ENCODE measurements around the gene CDS2.
"Not testable (repeated sequence)": the region's sequence is repeated elsewhere in the genome, so short reads cannot be mapped to it uniquely, and the experiment has no call there.

Gene CDS2

DNA sequence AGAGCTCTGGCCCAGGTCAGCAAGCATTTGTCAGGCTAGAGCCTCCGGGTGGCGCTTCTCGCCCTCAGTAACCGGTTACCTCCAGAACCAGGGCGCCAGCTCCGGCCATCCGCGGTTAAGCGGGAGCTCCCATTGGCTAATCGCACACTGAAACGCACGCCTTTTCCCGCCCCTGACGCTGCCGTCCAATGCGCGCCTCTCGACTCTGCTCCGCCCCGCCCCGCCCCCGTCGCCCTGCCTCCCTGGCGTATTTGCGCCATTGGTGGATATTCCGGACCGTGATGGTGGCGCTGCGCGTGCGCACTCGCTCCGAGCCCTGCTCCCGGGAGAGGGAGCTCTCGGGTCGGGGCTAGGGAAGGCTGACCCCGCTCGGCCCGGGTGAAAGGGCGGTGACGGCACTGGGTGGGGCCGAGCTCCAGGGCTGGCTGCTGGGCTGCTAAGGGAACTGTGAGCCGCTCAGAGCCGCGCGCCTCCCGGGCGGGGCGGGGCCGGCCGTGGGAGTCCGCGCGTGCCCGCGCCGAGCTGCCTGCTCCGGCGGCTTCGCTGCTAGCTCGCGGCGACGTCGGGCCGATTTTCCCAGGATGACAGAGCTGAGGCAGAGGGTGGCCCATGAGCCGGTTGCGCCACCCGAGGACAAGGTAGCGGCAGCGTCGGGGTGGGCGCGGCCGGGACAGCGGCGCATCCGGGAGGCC lies at the start of gene CDS2:
TSS of gene CDS2 (plus strand) at position 497 of the 692 bp plus-strand sequence. CDS start at position 582, 85 bp downstream.
- peak; percentile 95 to 100 (median 99) for DNase-seq

- no peak for DNase-seq
Measured at GRCh38 chr20:5077761-5078387, 48.9 kb upstream of the CDS2 start.

DNA sequence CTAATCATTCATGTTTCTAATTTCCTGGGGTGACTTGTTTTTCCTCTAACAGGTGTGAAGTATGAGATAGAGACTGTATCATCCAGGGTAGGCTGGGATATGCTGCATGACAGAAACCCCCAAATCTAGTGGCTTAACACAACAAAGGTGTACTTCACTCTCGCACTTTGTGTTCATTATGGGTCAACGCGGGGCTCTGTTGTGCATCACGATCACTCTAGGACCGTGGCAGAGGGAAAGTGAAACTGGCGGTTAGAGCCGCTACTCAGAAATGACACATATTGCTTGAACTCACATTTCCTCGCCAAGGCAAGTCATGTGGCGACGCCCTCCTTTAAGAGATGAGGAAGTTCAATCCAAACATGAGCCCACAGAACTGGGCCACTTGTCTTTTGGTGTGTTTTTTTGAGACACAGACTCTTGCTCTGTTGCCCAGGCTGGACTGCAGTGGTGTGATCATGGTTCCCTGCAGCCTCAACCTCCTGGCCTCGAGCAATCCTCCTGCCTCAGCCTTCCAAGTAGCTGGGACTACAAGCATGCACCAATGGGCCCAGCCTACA lies 48.3 kb upstream of the CDS2 start:
- peak in 21 of 56 donors; percentile 3 to 52 (median 17) for DNase-seq

GRCh38 chr20:5080384-5080877 lies 46.4 kb upstream of the CDS2 start:
- DNase-seq = peak in 8 of 56 donors; percentile 1 to 31 (median 5)

GRCh38 chr20:5085380-5085779 lies 41.4 kb upstream of the CDS2 start:
- DNase-seq = peak in 3 of 56 donors; percentile 6 to 11 (median 9)

GRCh38 chr20:5088688-5089087 lies 38.1 kb upstream of the CDS2 start:
- DNase-seq = no peak

GRCh38 chr20:5090191-5090590 lies 36.6 kb upstream of the CDS2 start:
- DNase-seq = peak in 3 of 56 donors; percentile 4 to 14 (median 9)

GRCh38 chr20:5091902-5092301 lies 34.9 kb upstream of the CDS2 start:
- DNase-seq = no peak

- no peak for DNase-seq
Measured at GRCh38 chr20:5092765-5093339, 34.0 kb upstream of the CDS2 start.

GRCh38 chr20:5095454-5095853 lies 31.4 kb upstream of the CDS2 start:
- no peak for DNase-seq

DNA sequence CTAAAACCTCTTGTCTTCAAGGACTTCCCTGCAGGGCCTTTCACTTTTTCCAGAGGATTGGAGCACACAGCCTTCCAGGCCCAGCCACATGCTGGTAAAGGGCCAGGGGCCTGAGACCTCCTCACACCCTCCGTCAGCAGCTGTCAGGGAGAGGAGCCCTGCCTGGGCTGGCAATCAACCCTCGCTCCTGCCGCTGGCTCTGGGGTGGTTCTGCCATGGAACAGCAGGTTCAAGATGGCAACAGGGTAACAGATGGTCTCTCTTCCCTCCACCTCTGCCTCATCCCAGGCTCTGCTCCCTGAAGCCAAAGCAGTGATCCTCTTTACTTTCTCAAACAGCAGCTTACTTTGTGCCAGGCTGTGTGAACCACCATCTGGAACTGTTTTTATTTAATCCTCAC lies 30.9 kb upstream of the CDS2 start:
- no peak for DNase-seq

GRCh38 chr20:5096463-5096862 lies 30.3 kb upstream of the CDS2 start:
- no peak for DNase-seq

GRCh38 chr20:5099009-5099408 lies 27.8 kb upstream of the CDS2 start:
- not testable (repeated sequence) for DNase-seq

- DNase-seq = not testable (repeated sequence)
Measured at GRCh38 chr20:5099909-5100308, 26.9 kb upstream of the CDS2 start.

GRCh38 chr20:5100684-5101347 lies 26.0 kb upstream of the CDS2 start:
- DNase-seq = peak in 49 of 56 donors; percentile 5 to 91 (median 54)

- DNase-seq = no peak
Measured at GRCh38 chr20:5104479-5104878, 22.3 kb upstream of the CDS2 start.

- DNase-seq = peak in 3 of 56 donors; percentile 5 to 23 (median 19)
Measured at GRCh38 chr20:5109276-5109675, 17.5 kb upstream of the CDS2 start.

GRCh38 chr20:5113615-5113986 lies 13.2 kb upstream of the CDS2 start:
- no peak for DNase-seq

DNA sequence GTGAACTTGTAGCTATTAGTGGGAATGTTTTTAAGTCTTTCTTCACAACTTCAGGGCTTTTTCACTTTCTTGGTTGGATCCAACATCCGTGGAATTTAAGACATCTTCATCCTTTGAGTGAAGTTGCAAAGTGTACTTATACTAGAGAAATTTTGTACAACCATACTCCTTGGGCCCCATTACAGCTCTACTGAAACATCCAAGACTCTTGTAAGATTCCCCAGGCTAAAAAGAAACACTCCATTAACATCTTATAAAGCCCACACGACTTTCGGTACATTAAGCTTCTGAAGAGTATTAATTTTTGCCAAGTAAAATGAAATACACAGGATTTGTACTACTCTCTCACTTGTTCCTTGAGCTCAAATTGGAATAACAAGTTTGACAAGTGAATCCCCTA lies 12.4 kb upstream of the CDS2 start:
- no peak for DNase-seq

- DNase-seq = no peak
Measured at GRCh38 chr20:5116875-5117274, 9.9 kb upstream of the CDS2 start.

All from nucleus accumbens (tissue), 56 donors.